GM19452 (cell line): Measurements from ENCODE around the gene AFG3L2.

Experiments used
- ATAC-seq: cut with Tn5 transposase; IDR thresholded peaks from one replicate; pipeline ENCODE4 v1.9.1; 2021; ENCODE audit not compliant: unreplicated experiment

Gene AFG3L2

GRCh38 chr18:12282442-12283039 lies 94.5 kb downstream of the AFG3L2 start:
- ATAC-seq: no peak

- ATAC-seq: no peak
Observed at GRCh38 chr18:12281861-12282260, 95.2 kb downstream of the AFG3L2 start.

- ATAC-seq: no peak
Observed at GRCh38 chr18:12279781-12280531, 97.1 kb downstream of the AFG3L2 start.
